Transverse colon (tissue), 3 donors: ENCODE measurements around the gene MYO1A.

ENCODE experiments used
- EP300 ChIP-seq: sonication (generic); formaldehyde crosslinking; IDR thresholded peaks from one replicate; pipeline ENCODE4 v1.6.1; 2017; ENCODE audit warnings: antibody characterized with exemption, low read depth
- TF ChIP-seq, protein P1 (sequence below), 5 experiments: fragments of 200-600 bp in 3 of 5; fragments of 450-650 bp in 2 of 5; sonication (generic) in 3 of 5; IDR thresholded peaks; 1 replicate in 2 of 5; 2 replicates in 3 of 5; pipeline ENCODE4 v1.5.1; 2016 to 2017; ENCODE audit warnings: antibody characterized with exemption in 5 of 5, inconsistent platforms in 3 of 5, mild to moderate bottlenecking in 2 of 5, moderate library complexity in 1 of 5

GRCh38 chr12:57011438-57012424 is 38.2 kb downstream of the MYO1A start:
- no peak for TF ChIP-seq EP300
- TF ChIP-seq, protein P1, sequence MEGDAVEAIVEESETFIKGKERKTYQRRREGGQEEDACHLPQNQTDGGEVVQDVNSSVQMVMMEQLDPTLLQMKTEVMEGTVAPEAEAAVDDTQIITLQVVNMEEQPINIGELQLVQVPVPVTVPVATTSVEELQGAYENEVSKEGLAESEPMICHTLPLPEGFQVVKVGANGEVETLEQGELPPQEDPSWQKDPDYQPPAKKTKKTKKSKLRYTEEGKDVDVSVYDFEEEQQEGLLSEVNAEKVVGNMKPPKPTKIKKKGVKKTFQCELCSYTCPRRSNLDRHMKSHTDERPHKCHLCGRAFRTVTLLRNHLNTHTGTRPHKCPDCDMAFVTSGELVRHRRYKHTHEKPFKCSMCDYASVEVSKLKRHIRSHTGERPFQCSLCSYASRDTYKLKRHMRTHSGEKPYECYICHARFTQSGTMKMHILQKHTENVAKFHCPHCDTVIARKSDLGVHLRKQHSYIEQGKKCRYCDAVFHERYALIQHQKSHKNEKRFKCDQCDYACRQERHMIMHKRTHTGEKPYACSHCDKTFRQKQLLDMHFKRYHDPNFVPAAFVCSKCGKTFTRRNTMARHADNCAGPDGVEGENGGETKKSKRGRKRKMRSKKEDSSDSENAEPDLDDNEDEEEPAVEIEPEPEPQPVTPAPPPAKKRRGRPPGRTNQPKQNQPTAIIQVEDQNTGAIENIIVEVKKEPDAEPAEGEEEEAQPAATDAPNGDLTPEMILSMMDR (IDR thresholded peaks at IDR 0.05): no peak
